ENCODE results near the gene TRUB2. TPM values are rescaled to one million over a fixed set of nuclear protein-coding genes. Genes with fewer than 3 reads are reported as not detected.

TRUB2 gene
- total and polyA plus RNA-seq, 2 experiments from 2014 or later = 17.4 to 50.9 TPM

DNA sequence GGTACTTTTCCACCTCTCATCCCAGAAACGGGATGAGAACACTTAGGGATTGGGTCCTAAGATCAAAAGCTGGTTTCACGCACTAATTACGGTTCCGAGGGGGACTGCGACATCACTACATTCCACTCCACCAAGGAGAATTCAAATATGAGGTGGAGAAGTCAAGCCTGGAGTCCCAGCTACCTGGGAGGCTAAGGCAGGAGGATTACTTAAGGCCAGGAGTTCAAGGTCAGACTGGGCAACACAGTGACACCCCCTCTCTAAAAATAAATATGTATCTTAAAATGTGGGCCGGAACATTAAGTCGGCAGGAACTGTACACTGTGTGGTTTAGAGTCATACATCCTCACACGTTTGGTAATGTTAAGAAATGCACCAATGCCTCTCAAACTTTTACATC lies 48.0 kb downstream of the TRUB2 start:
- Histone ChIP-seq H3K27ac (peak overlapping the region; percentile 98), H2AFZ (no peak overlapping the region), H3K4me1 (ENCODE audit: insufficient read depth) (peaks cover 18% of the 10 kb centered on the region), H3K9me2 (replicated peaks; ENCODE audit: insufficient read depth) (no peaks in the 10 kb centered on the region), H4K20me1 (ENCODE audit: insufficient read depth, poor library complexity, severe bottlenecking) (peaks cover 6% of the 10 kb centered on the region), H3K27me3 (no peaks in the 10 kb centered on the region), H3K4me2 (peak overlapping the region; percentile 94), H3K4me3 (no peak overlapping the region), H3K9me3 (ENCODE audit: low read depth) (no peaks in the 10 kb centered on the region), H3K79me2 (peaks cover 60% of the 10 kb centered on the region), H3K36me3 (replicated peaks; ENCODE audit: insufficient read depth, low read depth) (no peaks in the 10 kb centered on the region)
- no peak for TF ChIP-seq EZH2phosphoT487 (IDR thresholded peaks at IDR 0.05; ENCODE audit: low read depth, severe bottlenecking, unreplicated experiment)
- TF ChIP-seq, protein P1, sequence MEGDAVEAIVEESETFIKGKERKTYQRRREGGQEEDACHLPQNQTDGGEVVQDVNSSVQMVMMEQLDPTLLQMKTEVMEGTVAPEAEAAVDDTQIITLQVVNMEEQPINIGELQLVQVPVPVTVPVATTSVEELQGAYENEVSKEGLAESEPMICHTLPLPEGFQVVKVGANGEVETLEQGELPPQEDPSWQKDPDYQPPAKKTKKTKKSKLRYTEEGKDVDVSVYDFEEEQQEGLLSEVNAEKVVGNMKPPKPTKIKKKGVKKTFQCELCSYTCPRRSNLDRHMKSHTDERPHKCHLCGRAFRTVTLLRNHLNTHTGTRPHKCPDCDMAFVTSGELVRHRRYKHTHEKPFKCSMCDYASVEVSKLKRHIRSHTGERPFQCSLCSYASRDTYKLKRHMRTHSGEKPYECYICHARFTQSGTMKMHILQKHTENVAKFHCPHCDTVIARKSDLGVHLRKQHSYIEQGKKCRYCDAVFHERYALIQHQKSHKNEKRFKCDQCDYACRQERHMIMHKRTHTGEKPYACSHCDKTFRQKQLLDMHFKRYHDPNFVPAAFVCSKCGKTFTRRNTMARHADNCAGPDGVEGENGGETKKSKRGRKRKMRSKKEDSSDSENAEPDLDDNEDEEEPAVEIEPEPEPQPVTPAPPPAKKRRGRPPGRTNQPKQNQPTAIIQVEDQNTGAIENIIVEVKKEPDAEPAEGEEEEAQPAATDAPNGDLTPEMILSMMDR (IDR thresholded peaks at IDR 0.05; ENCODE audit: poor library complexity) = no peak
- no peak for TF ChIP-seq EZH2 (IDR thresholded peaks at IDR 0.05; ENCODE audit: borderline replicate concordance)
- 83% methylated on average over 8 of the region's 8 CpGs for WGBS (ENCODE audit: low lambda C conversion rate, missing lambda C conversion rate)
- DNase-seq (ENCODE audit: low spot score) = no peak

DNA sequence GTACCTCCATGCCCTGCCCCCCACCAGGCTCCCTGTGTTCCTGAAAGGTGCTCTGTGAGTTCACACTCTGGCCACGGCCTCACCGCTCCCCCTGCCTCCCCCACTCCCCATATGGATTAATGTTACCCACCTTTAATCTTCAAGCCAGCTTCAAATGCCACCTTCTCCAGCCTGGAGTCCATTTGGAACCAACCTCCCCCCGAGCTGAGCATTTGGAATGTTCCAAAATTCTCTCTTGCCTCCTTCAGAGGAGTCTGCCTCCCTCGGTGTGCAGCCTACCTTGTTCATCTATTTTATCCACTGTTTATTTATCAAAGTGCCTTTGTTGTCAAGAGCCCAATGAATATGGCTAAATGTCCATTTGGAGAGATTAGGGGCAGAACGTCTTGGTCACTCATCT lies 50.7 kb downstream of the TRUB2 start:
- Histone ChIP-seq H3K9me2 (replicated peaks; ENCODE audit: insufficient read depth) (no peaks in the 10 kb centered on the region), H3K9me3 (ENCODE audit: low read depth) (no peaks in the 10 kb centered on the region), H3K4me3 (no peak overlapping the region), H4K20me1 (ENCODE audit: insufficient read depth, poor library complexity, severe bottlenecking) (peaks cover 6% of the 10 kb centered on the region), H3K27ac (no peak overlapping the region), H3K4me2 (no peak overlapping the region), H3K4me1 (ENCODE audit: insufficient read depth) (peaks cover 11% of the 10 kb centered on the region), H3K79me2 (peaks cover 43% of the 10 kb centered on the region), H3K36me3 (replicated peaks; ENCODE audit: insufficient read depth, low read depth) (no peaks in the 10 kb centered on the region), H3K27me3 (no peaks in the 10 kb centered on the region), H2AFZ (no peak overlapping the region)
- WGBS (ENCODE audit: low lambda C conversion rate, missing lambda C conversion rate) = 87% methylated on average over 5 of the region's 5 CpGs
- no peak for DNase-seq (ENCODE audit: low spot score)
- TF ChIP-seq, protein P1 (IDR thresholded peaks at IDR 0.05; ENCODE audit: poor library complexity) = no peak
- no peak for TF ChIP-seq EZH2 (IDR thresholded peaks at IDR 0.05; ENCODE audit: borderline replicate concordance)
- no peak for TF ChIP-seq EZH2phosphoT487 (IDR thresholded peaks at IDR 0.05; ENCODE audit: low read depth, severe bottlenecking, unreplicated experiment)

DNA sequence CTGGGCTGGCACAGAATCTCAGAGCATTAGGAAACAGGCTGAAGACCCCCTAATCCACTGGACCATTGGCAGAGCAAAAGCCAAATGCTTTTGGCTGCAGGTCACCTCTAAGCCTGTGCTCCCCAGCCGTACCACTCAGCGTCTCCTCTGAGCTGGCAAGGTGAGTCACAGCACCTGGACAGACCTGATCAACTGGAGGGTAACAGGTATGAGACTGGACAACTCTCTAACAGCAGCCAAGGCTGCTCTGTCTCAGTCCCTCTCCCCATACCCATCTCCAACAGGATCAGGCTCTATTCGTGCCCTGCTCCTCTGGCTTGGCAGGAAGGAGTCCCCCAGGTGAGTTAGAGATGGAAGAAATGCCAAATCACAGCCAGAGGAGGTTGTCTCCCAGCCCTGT lies 51.1 kb downstream of the TRUB2 start:
- TF ChIP-seq, protein P1 (IDR thresholded peaks at IDR 0.05; ENCODE audit: poor library complexity) = no peak
- TF ChIP-seq EZH2phosphoT487 (IDR thresholded peaks at IDR 0.05; ENCODE audit: low read depth, severe bottlenecking, unreplicated experiment) (no peak), EZH2 (IDR thresholded peaks at IDR 0.05; ENCODE audit: borderline replicate concordance) (no peak)
- Histone ChIP-seq H3K36me3 (replicated peaks; ENCODE audit: insufficient read depth, low read depth) (no peaks in the 10 kb centered on the region), H3K79me2 (peaks cover 43% of the 10 kb centered on the region), H2AFZ (no peak overlapping the region), H3K27ac (no peak overlapping the region), H3K4me3 (no peak overlapping the region), H3K27me3 (no peaks in the 10 kb centered on the region), H4K20me1 (ENCODE audit: insufficient read depth, poor library complexity, severe bottlenecking) (peaks cover 6% of the 10 kb centered on the region), H3K9me3 (ENCODE audit: low read depth) (no peaks in the 10 kb centered on the region), H3K9me2 (replicated peaks; ENCODE audit: insufficient read depth) (no peaks in the 10 kb centered on the region), H3K4me2 (no peak overlapping the region), H3K4me1 (ENCODE audit: insufficient read depth) (peaks cover 11% of the 10 kb centered on the region)
- no peak for DNase-seq (ENCODE audit: low spot score)
- WGBS (ENCODE audit: low lambda C conversion rate, missing lambda C conversion rate) = 89% methylated on average over 3 of the region's 3 CpGs

Data from hepatocyte (in vitro differentiated cells).